B cell (primary cell): ENCODE data around the gene TRHDE. TPM values are rescaled to one million over a fixed set of nuclear protein-coding genes. Genes with fewer than 3 reads are reported as not detected.

Experiments
- ATAC-seq: fragments of 200-7000 bp; cut with Tn5 transposase; one replicate; pipeline ENCODE4 v1.10.0; 2021; ENCODE audit warnings: low read depth, mild to moderate bottlenecking, moderate number of reproducible peaks, moderate library complexity
- CTCF ChIA-PET: fragments of 350-600 bp; sonication (Branson Sonifier 250); formaldehyde crosslinking; loops from one replicate; lab custom pipeline; 2021; ENCODE audit warnings: antibody characterized with exemption, inconsistent platforms; lab: Charles Lee
- POLR2A ChIA-PET: fragments of 350-600 bp; sonication (Branson Sonifier 250); formaldehyde crosslinking; loops from one replicate; lab custom pipeline; 2021; ENCODE audit warnings: antibody characterized with exemption; lab: Charles Lee
- DNase-seq: peaks from one replicate; pipeline ENCODE4 v3.0.0; 2013
- H2AFZ ChIP-seq: 2 replicates; pipeline ENCODE4 v1.6.1; 2012; ENCODE audit warnings: mild to moderate bottlenecking, low read depth, low read length; ENCODE audit not compliant: insufficient read depth, poor library complexity, severe bottlenecking
- H3K27ac ChIP-seq, 2 donors: 1 replicate in 1 of 2; 2 replicates in 1 of 2; pipeline ENCODE4 v1.5.1; 2012 to 2013; ENCODE audit warnings: low read length in 2 of 2, mild to moderate bottlenecking in 2 of 2, moderate library complexity in 1 of 2
- H3K27me3 ChIP-seq, 4 experiments: fragments of 200-600 bp in 1 of 4; sonication (generic) in 1 of 4; replicated peaks in 1 of 4; 1 replicate in 2 of 4; 2 replicates in 2 of 4; pipeline versions ENCODE4 v1.6.1 to v1.7.0; 2013 to 2016; ENCODE audit warnings: low read length in 3 of 4, mild to moderate bottlenecking in 2 of 4, mixed read lengths in 1 of 4, moderate library complexity in 1 of 4; ENCODE audit not compliant: insufficient read depth in 4 of 4, control insufficient read depth in 3 of 4; ENCODE audit errors: control extremely low read depth in 1 of 4
- H3K36me3 ChIP-seq, 2 experiments: replicated peaks in 1 of 2; 1 replicate in 1 of 2; 2 replicates in 1 of 2; pipeline versions ENCODE4 v1.6.1 to v1.7.1; 2013; ENCODE audit warnings: low read length in 1 of 2; ENCODE audit not compliant: insufficient read depth in 2 of 2, control insufficient read depth in 1 of 2; ENCODE audit errors: control extremely low read depth in 1 of 2, extremely low read depth in 1 of 2
- H3K4me1 ChIP-seq, 2 donors: fragments of 200-600 bp in 1 of 2; sonication (generic) in 1 of 2; 1 replicate in 1 of 2; 2 replicates in 1 of 2; pipeline versions ENCODE4 v1.5.1 to v1.6.1; 2013 to 2017; ENCODE audit warnings: low read length in 2 of 2; ENCODE audit not compliant: control insufficient read depth in 2 of 2, insufficient read depth in 2 of 2
- H3K4me2 ChIP-seq: replicated peaks from 2 replicates; pipeline ENCODE3; 2012; ENCODE audit warnings: mild to moderate bottlenecking, low read depth, low read length; ENCODE audit not compliant: poor library complexity, severe bottlenecking
- H3K4me3 ChIP-seq, 5 experiments: fragments of 200-600 bp in 1 of 5; sonication (generic) in 1 of 5; 1 replicate in 3 of 5; 2 replicates in 2 of 5; pipeline versions ENCODE4 v1.5.1 to v1.7.0; 2011 to 2016; ENCODE audit warnings: low read length in 4 of 5, mild to moderate bottlenecking in 4 of 5, low read depth in 2 of 5, control low read depth in 1 of 5, moderate library complexity in 1 of 5; ENCODE audit not compliant: insufficient read depth in 1 of 5; ENCODE audit errors: control extremely low read depth in 1 of 5, extremely low read depth in 1 of 5
- H3K79me2 ChIP-seq: fragments of 200-600 bp; sonication (generic); one replicate; pipeline ENCODE4 v1.6.0; 2016; ENCODE audit warnings: low read length; ENCODE audit not compliant: control insufficient read depth, insufficient read depth
- H3K9ac ChIP-seq: fragments of 200-600 bp; sonication (generic); 2 replicates; pipeline ENCODE4 v1.6.1; 2017; ENCODE audit warnings: mild to moderate bottlenecking, low read length, moderate library complexity
- H3K9me3 ChIP-seq, 3 donors: one replicate each; pipeline versions ENCODE4 v1.6.1 to v1.7.1; 2013; ENCODE audit warnings: low read length in 2 of 3; ENCODE audit not compliant: control insufficient read depth in 2 of 3, insufficient read depth in 1 of 3; ENCODE audit errors: control extremely low read depth in 1 of 3
- H4K20me1 ChIP-seq: 2 replicates; pipeline ENCODE4 v1.6.0; 2012; ENCODE audit warnings: mild to moderate bottlenecking, low read length; ENCODE audit not compliant: insufficient read depth, control insufficient read depth, poor library complexity, severe bottlenecking
- H3K27ac Mint-ChIP-seq: one replicate; pipeline ENCODE4 v1.8.0; 2021; ENCODE audit warnings: mixed read lengths
- H3K27me3 Mint-ChIP-seq: one replicate; pipeline ENCODE4 v1.8.0; 2021; ENCODE audit warnings: mixed read lengths
- H3K4me1 Mint-ChIP-seq: one replicate; pipeline ENCODE4 v1.8.0; 2021; ENCODE audit warnings: mixed read lengths
- H3K4me3 Mint-ChIP-seq: one replicate; pipeline ENCODE4 v1.8.0; 2021; ENCODE audit warnings: mixed read lengths
- H3K9me3 Mint-ChIP-seq: one replicate; pipeline ENCODE4 v1.8.0; 2022; ENCODE audit warnings: mixed read lengths; ENCODE audit not compliant: insufficient read depth
- CTCF ChIP-seq: fragments of 200-600 bp; IDR thresholded peaks from one replicate; pipeline ENCODE4 v1.8.0; 2022; ENCODE audit warnings: antibody characterized with exemption, mild to moderate bottlenecking
- EZH2 ChIP-seq: IDR thresholded peaks from 2 replicates; pipeline ENCODE4 v1.6.1; 2012; ENCODE audit warnings: borderline replicate concordance, low read depth, mild to moderate bottlenecking, moderate library complexity, low read length; ENCODE audit not compliant: insufficient read depth, poor library complexity, severe bottlenecking
- WGBS: methylation state at CpG from one replicate; pipeline ENCODE4 v1.1.5; 2013; ENCODE audit warnings: missing lambda C conversion rate; ENCODE audit not compliant: insufficient coverage; 5-methylcytosine and 5-hydroxymethylcytosine counted together
- intact Hi-C: fragments of 100-400 bp; cut with micrococcal nuclease; formaldehyde crosslinking; loops from one replicate; pipeline ENCODE4 v1.10.0; 2022
- polyA plus RNA-seq: library from polyadenylated mRNA; depleted of rRNA; stranded (reverse); fragments of >200 nt; gene quantifications from 2 replicates; pipeline ENCODE4 v1.2.3, GENCODE V29; 2012
- total RNA-seq, 2 donors: library from RNA; stranded (reverse); fragments of 120-200 nt in 1 of 2; gene quantifications; 1 replicate in 1 of 2; 2 replicates in 1 of 2; pipeline versions ENCODE4 v1.2.3 to v1.2.4, GENCODE V29; 2013 to 2022

The TRHDE gene
- total and polyA plus RNA-seq, 2 donors (not counting 1 experiment from before 2014, with no cell fraction given), result not detected

DNA sequence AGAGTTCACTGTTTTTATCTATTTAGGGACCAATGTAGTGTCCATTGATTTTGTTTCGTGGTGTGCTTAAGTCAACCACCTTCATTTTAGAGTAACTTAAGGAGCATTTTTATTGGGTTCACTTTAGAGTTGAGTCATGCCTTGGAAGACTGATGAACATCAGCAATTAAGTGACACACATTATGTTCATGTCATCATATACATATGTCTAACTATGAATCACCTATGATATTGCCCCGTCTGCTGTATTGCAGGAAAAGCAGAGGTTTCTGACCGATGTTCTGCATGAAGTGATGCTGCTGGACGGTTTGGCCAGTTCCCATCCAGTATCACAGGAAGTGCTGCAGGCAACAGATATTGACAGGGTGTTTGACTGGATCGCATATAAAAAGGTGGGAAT lies 227.1 kb downstream of the TRHDE start:
- H3K27ac ChIP-seq, result no peak overlapping the region
- peaks cover 0 to 1% (median 0%) of the 10 kb centered on the region in 3 donors for H3K9me3 ChIP-seq
- H3K79me2 ChIP-seq, result no peaks in the 10 kb centered on the region
- no peak for TF ChIP-seq EZH2
- no peak for TF ChIP-seq CTCF
- H3K4me2 ChIP-seq, result no peak overlapping the region
- no peaks in the 10 kb centered on the region for H3K4me1 Mint-ChIP-seq
- no peak overlapping the region for H3K4me3 ChIP-seq
- no peaks in the 10 kb centered on the region for H4K20me1 ChIP-seq
- no peaks in the 10 kb centered on the region for H3K36me3 ChIP-seq
- H3K27ac Mint-ChIP-seq, result no peak overlapping the region
- H3K9ac ChIP-seq, result no peak overlapping the region
- ChIA-PET CTCF (no interaction called here), POLR2A (no interaction called here)
- H3K9me3 Mint-ChIP-seq, result no peaks in the 10 kb centered on the region
- 100% methylated on average over 2 of the region's 5 CpGs for WGBS
- intact Hi-C loops, result no loop called here
- no peaks in the 10 kb centered on the region for H3K4me1 ChIP-seq
- no peak overlapping the region for H3K4me3 Mint-ChIP-seq
- H3K27me3 Mint-ChIP-seq, result no peaks in the 10 kb centered on the region
- no peak for DNase-seq
- no peak overlapping the region for H2AFZ ChIP-seq
- no peak for ATAC-seq
- H3K27me3 ChIP-seq, result no peaks in the 10 kb centered on the region

DNA sequence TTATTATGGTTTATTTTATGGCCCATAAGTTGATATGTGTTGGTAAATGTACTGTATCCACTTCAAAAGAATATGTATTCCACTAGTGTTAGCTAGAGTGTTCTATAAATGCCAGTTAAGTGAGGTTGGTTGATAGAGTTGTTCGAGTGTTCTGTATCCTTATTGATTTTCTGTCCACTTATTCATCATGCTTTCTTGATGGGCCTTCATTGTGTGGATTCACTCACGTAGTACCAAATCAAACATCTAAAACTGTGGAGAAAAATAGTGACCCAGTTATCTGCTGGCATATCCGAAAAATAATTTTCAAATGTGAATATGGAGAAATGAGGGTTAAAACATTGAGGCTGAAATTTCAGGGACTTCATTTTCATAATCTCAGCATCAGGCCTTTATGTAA lies 230.4 kb downstream of the TRHDE start:
- no CpG with 5 or more reads among the region's 3 CpGs for WGBS
- ATAC-seq, result no peak

More for the DNA sequence above, 230.4 kb downstream of the TRHDE start:
- no peak overlapping the region for H3K27ac Mint-ChIP-seq
- POLR2A ChIA-PET, result no interaction called here
- Histone ChIP-seq H3K36me3 (no peaks in the 10 kb centered on the region), H3K4me2 (no peak overlapping the region), H3K9ac (no peak overlapping the region), H3K27me3 (no peaks in the 10 kb centered on the region), H3K9me3 (peaks cover 0 to 1% (median 0%) of the 10 kb centered on the region in 3 donors), H3K27ac (no peak overlapping the region), H3K79me2 (no peaks in the 10 kb centered on the region), H4K20me1 (no peaks in the 10 kb centered on the region), H3K4me3 (no peak overlapping the region), H3K4me1 (no peaks in the 10 kb centered on the region), H2AFZ (no peak overlapping the region)
- H3K4me3 Mint-ChIP-seq, result no peak overlapping the region
- TF ChIP-seq EZH2, result no peak
- no peak for TF ChIP-seq CTCF
- intact Hi-C loops, result no loop called here
- H3K9me3 Mint-ChIP-seq, result no peaks in the 10 kb centered on the region
- DNase-seq, result no peak
- CTCF ChIA-PET, result no interaction called here
- H3K4me1 Mint-ChIP-seq, result no peaks in the 10 kb centered on the region
- no peaks in the 10 kb centered on the region for H3K27me3 Mint-ChIP-seq
